Measurements from ENCODE around the gene GREB1.

The GREB1 gene

DNA sequence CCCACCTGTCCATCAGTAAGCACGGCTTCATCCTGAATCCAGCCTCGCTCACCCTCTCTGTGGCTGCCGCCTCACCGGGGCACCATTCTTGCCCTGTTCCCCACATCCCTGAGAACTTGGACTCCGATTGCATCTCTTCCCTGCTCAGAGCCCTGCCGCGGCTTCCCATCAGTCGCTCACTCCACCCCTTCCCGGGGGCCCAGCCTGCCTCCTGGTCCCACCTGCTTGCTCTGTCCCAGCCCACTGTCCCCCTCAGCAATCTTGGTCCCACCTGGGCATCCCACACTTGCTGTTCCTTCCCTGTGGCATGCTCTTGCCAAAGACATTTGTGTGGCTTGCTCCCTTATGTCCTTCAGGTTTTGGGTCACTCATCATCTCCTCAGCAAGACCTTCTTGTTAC is 56.3 kb downstream of the GREB1 start:
- H3K4me1 ChIP-seq (ENCODE audit: low read depth, poor library complexity, severe bottlenecking), result no peaks in the 10 kb centered on the region
- H3K4me2 ChIP-seq, result no peak overlapping the region
- no peaks in the 10 kb centered on the region for H3K27me3 ChIP-seq (ENCODE audit: insufficient read depth, low read depth)

GRCh38 chr2:11591091-11591490 is 57.2 kb downstream of the GREB1 start:
- no peak overlapping the region for H3K27ac ChIP-seq
- no peak overlapping the region for H3K9ac ChIP-seq
- H2AFZ ChIP-seq (ENCODE audit: low read depth), result no peak overlapping the region
- no peaks in the 10 kb centered on the region for H3K79me2 ChIP-seq (ENCODE audit: insufficient read depth, low read depth)
- H3K27me3 ChIP-seq (ENCODE audit: insufficient read depth, low read depth), result no peaks in the 10 kb centered on the region
- no peak overlapping the region for H3K4me2 ChIP-seq
- H3K4me3 ChIP-seq (IDR thresholded peaks at IDR 0.05; ENCODE audit: insufficient read depth, low read depth, low read length), result no peak overlapping the region
- H4K20me1 ChIP-seq (ENCODE audit: insufficient read depth), result no peaks in the 10 kb centered on the region
- TF ChIP-seq CTCF (conservative IDR thresholded peaks at IDR 0.05; ENCODE audit: low read depth, low read length), result no peak
- H3K4me1 ChIP-seq (ENCODE audit: low read depth, poor library complexity, severe bottlenecking), result no peaks in the 10 kb centered on the region
- H3K36me3 ChIP-seq (ENCODE audit: insufficient read depth), result no peaks in the 10 kb centered on the region

More for the DNA sequence above, 56.3 kb downstream of the GREB1 start:
- H3K27ac ChIP-seq, result no peak overlapping the region
- H4K20me1 ChIP-seq (ENCODE audit: insufficient read depth), result no peaks in the 10 kb centered on the region
- H3K36me3 ChIP-seq (ENCODE audit: insufficient read depth), result no peaks in the 10 kb centered on the region
- no peak for TF ChIP-seq CTCF (conservative IDR thresholded peaks at IDR 0.05; ENCODE audit: low read depth, low read length)
- no peak overlapping the region for H2AFZ ChIP-seq (ENCODE audit: low read depth)
- H3K79me2 ChIP-seq (ENCODE audit: insufficient read depth, low read depth), result no peaks in the 10 kb centered on the region
- H3K4me3 ChIP-seq (IDR thresholded peaks at IDR 0.05; ENCODE audit: insufficient read depth, low read depth, low read length), result no peak overlapping the region
- no peak overlapping the region for H3K9ac ChIP-seq

DNA sequence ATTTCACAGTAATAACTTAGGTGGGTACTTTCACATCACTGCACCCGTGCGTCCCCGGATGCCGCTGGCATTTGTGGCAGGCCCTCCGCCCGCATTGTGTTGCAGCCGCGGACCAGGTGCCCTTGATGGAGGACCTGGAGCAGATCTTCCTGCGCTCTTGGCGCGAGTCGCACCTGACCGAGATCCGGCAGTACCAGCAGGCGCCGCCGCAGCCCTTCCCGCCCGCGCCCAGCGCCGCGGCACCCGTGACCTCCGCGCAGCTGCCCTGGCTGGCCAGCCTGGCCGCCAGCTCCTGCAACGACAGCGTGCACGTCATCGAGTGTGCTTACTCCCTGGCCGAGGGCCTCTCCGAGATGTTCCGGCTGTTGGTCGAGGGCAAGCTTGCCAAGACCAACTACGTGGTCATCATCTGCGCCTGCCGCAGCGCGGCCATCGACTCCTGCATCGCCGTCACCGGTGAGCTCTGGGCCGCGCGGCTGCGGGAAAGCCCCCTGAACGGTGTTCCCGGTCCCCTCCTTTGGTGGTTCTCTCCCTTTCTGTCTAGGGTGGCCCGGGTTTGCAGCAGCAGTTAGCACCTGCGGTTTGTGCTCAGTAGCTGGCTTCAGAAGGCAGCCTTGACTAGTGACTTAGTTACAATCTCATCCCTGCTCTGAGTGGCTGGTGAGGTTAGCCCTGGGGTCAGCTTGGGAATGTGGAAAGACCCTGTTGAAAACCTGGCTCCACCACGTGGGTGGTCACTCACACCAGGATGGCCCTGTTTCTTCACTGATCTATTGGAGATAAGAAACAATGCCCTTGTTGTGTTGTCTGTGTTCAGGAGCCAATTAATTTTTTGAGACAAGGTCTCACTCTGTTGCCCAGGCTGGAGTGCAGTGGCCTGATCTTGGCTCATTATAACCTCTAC is 59.1 kb downstream of the GREB1 start:
- Histone ChIP-seq H3K27me3 (ENCODE audit: insufficient read depth, low read depth) (no peaks in the 10 kb centered on the region), H3K4me1 (ENCODE audit: low read depth, poor library complexity, severe bottlenecking) (peaks cover 8% of the 10 kb centered on the region), H2AFZ (ENCODE audit: low read depth) (no peak overlapping the region), H3K4me3 (IDR thresholded peaks at IDR 0.05; ENCODE audit: insufficient read depth, low read depth, low read length) (no peak overlapping the region), H3K36me3 (ENCODE audit: insufficient read depth) (no peaks in the 10 kb centered on the region), H3K9ac (no peak overlapping the region), H4K20me1 (ENCODE audit: insufficient read depth) (no peaks in the 10 kb centered on the region), H3K27ac (no peak overlapping the region), H3K4me2 (no peak overlapping the region), H3K79me2 (ENCODE audit: insufficient read depth, low read depth) (no peaks in the 10 kb centered on the region)
- no peak for TF ChIP-seq CTCF (conservative IDR thresholded peaks at IDR 0.05; ENCODE audit: low read depth, low read length)

- Histone ChIP-seq H3K27ac (no peak overlapping the region), H4K20me1 (ENCODE audit: insufficient read depth) (no peaks in the 10 kb centered on the region), H3K4me1 (ENCODE audit: low read depth, poor library complexity, severe bottlenecking) (peaks cover 18% of the 10 kb centered on the region), H3K36me3 (ENCODE audit: insufficient read depth) (no peaks in the 10 kb centered on the region), H3K27me3 (ENCODE audit: insufficient read depth, low read depth) (no peaks in the 10 kb centered on the region), H3K9ac (no peak overlapping the region), H3K4me3 (IDR thresholded peaks at IDR 0.05; ENCODE audit: insufficient read depth, low read depth, low read length) (no peak overlapping the region), H2AFZ (ENCODE audit: low read depth) (no peak overlapping the region), H3K79me2 (ENCODE audit: insufficient read depth, low read depth) (no peaks in the 10 kb centered on the region), H3K4me2 (no peak overlapping the region)
- no peak for TF ChIP-seq CTCF (conservative IDR thresholded peaks at IDR 0.05; ENCODE audit: low read depth, low read length)
Observed at GRCh38 chr2:11596801-11597200, 63.0 kb downstream of the GREB1 start.

Measured in KMS-11 (cell line).